Uterus (tissue), 2 donors: Measurements from ENCODE around the gene MMP12.

Experiments used
- POLR2A ChIP-seq, 2 donors: fragments of 450-650 bp; IDR thresholded peaks; one replicate each; pipeline ENCODE4 v1.6.1; 2016; ENCODE audit warnings: antibody characterized with exemption in 2 of 2, mild to moderate bottlenecking in 1 of 2, moderate library complexity in 1 of 2
- TF ChIP-seq, protein P1 (sequence below), 4 experiments: fragments of 200-600 bp in 2 of 4; fragments of 450-650 bp in 2 of 4; sonication (generic) in 2 of 4; IDR thresholded peaks; one replicate each; pipeline ENCODE4 v1.5.1; 2016 to 2019; ENCODE audit warnings: antibody characterized with exemption in 4 of 4, mild to moderate bottlenecking in 2 of 4, moderate library complexity in 1 of 4

DNA sequence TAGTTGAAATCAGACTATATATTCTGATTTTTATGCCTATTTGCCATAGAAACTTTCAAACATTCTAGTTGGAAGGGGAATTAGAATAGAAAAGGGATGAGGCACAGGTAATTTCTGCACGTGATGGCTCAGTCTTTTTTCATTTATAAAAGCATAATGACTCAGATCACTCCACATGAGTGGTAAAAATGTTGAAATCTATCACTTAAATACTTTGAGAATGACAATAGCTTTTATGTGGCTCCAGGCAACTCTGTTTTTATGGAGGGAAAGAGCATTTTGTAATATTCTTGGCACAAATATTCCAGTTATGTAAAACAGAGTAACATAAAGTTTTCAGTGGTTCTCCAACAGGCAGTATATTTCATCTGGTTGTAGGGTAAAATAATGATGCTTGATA lies 25.5 kb downstream of the MMP12 start:
- TF ChIP-seq POLR2A (IDR thresholded peaks at IDR 0.05), result no peak
- TF ChIP-seq, protein P1, sequence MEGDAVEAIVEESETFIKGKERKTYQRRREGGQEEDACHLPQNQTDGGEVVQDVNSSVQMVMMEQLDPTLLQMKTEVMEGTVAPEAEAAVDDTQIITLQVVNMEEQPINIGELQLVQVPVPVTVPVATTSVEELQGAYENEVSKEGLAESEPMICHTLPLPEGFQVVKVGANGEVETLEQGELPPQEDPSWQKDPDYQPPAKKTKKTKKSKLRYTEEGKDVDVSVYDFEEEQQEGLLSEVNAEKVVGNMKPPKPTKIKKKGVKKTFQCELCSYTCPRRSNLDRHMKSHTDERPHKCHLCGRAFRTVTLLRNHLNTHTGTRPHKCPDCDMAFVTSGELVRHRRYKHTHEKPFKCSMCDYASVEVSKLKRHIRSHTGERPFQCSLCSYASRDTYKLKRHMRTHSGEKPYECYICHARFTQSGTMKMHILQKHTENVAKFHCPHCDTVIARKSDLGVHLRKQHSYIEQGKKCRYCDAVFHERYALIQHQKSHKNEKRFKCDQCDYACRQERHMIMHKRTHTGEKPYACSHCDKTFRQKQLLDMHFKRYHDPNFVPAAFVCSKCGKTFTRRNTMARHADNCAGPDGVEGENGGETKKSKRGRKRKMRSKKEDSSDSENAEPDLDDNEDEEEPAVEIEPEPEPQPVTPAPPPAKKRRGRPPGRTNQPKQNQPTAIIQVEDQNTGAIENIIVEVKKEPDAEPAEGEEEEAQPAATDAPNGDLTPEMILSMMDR (IDR thresholded peaks at IDR 0.05), result no peak
